OCI-LY3 (cell line): ENCODE results near the gene HJURP.

ENCODE experiments used
- EZH2phosphoT487 ChIP-seq: fragments of 200-600 bp; shearing (Covaris generic); IDR thresholded peaks from 2 replicates; pipeline ENCODE4 v1.6.1; 2018; ENCODE audit warnings: antibody characterized with exemption, mixed run types, low read depth
- TF ChIP-seq, protein P1 (sequence below): fragments of 200-600, 300-600 bp; sonication (generic); IDR thresholded peaks from 2 replicates; pipeline ENCODE4 v1.5.1; 2014; ENCODE audit warnings: antibody characterized with exemption, low read length, low read depth

DNA sequence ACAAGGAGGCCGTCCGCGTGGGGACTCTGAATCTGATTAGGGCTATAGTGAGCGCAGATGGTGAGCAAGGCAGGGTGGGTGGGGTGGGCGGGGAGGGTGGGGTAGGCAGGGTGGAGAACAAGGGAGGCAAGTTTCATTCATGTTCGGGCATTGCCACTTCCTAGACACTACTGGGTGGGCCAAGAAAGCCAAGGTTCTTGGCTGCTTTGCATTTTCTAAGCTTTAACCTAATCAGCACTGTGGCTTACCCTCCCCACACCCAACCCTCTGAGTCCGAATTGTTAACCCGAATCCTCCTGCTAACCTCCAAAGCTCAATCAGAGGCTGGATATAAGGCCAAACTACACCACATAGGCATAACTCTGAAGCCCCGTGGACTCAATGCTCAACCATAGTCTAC lies 58.1 kb downstream of the HJURP start:
- TF ChIP-seq, protein P1, sequence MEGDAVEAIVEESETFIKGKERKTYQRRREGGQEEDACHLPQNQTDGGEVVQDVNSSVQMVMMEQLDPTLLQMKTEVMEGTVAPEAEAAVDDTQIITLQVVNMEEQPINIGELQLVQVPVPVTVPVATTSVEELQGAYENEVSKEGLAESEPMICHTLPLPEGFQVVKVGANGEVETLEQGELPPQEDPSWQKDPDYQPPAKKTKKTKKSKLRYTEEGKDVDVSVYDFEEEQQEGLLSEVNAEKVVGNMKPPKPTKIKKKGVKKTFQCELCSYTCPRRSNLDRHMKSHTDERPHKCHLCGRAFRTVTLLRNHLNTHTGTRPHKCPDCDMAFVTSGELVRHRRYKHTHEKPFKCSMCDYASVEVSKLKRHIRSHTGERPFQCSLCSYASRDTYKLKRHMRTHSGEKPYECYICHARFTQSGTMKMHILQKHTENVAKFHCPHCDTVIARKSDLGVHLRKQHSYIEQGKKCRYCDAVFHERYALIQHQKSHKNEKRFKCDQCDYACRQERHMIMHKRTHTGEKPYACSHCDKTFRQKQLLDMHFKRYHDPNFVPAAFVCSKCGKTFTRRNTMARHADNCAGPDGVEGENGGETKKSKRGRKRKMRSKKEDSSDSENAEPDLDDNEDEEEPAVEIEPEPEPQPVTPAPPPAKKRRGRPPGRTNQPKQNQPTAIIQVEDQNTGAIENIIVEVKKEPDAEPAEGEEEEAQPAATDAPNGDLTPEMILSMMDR = no peak
- TF ChIP-seq EZH2phosphoT487 = no peak
